ENCODE measurements around the gene CD24.

GRCh38 chr6:106973836-106974335 lies 643 bp downstream of the CD24 start:
- TF ChIP-seq, protein P1, sequence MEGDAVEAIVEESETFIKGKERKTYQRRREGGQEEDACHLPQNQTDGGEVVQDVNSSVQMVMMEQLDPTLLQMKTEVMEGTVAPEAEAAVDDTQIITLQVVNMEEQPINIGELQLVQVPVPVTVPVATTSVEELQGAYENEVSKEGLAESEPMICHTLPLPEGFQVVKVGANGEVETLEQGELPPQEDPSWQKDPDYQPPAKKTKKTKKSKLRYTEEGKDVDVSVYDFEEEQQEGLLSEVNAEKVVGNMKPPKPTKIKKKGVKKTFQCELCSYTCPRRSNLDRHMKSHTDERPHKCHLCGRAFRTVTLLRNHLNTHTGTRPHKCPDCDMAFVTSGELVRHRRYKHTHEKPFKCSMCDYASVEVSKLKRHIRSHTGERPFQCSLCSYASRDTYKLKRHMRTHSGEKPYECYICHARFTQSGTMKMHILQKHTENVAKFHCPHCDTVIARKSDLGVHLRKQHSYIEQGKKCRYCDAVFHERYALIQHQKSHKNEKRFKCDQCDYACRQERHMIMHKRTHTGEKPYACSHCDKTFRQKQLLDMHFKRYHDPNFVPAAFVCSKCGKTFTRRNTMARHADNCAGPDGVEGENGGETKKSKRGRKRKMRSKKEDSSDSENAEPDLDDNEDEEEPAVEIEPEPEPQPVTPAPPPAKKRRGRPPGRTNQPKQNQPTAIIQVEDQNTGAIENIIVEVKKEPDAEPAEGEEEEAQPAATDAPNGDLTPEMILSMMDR (IDR thresholded peaks at IDR 0.05), result no peak
- TF ChIP-seq POLR2AphosphoS5 (IDR thresholded peaks at IDR 0.05), result no peak

Data from stomach (tissue), 4 donors.